ENCODE results near the gene CISTR.

The CISTR gene

GRCh38 chr12:53743266-53744129 lies 8.3 kb downstream of the CISTR start:
- peak; percentile 11 to 60 for DNase-seq

GRCh38 chr12:53740130-53740491 lies 11.7 kb downstream of the CISTR start:
- no peak for DNase-seq

- DNase-seq, result no peak
Measured at GRCh38 chr12:53739214-53740129, 12.3 kb downstream of the CISTR start.

GRCh38 chr12:53738406-53739213 lies 13.2 kb downstream of the CISTR start:
- no peak for DNase-seq

GRCh38 chr12:53737951-53738405 lies 13.8 kb downstream of the CISTR start:
- no peak for DNase-seq

- no peak for DNase-seq
Measured at GRCh38 chr12:53737093-53737808, 14.5 kb downstream of the CISTR start.

GRCh38 chr12:53736592-53736991 lies 15.2 kb downstream of the CISTR start:
- DNase-seq, result no peak

GRCh38 chr12:53735556-53735955 lies 16.2 kb downstream of the CISTR start:
- DNase-seq, result no peak

GRCh38 chr12:53734425-53734824 lies 17.4 kb downstream of the CISTR start:
- DNase-seq, result no peak

GRCh38 chr12:53733807-53734200 lies 18.0 kb downstream of the CISTR start:
- DNase-seq, result no peak

GRCh38 chr12:53733051-53733806 lies 18.6 kb downstream of the CISTR start:
- DNase-seq, result no peak

GRCh38 chr12:53729644-53730043 lies 22.1 kb downstream of the CISTR start:
- no peak for DNase-seq

- no peak for DNase-seq
Measured at GRCh38 chr12:53728206-53728605, 23.6 kb downstream of the CISTR start.

- DNase-seq, result peak; percentile 69 to 98
Measured at GRCh38 chr12:53727310-53728041, 24.3 kb downstream of the CISTR start, which contains the start of gene CALCOCO1. Gene CALCOCO1 (minus strand): TSS chr12:53727452. CDS start chr12:53725242, 2,210 bp downstream.

GRCh38 chr12:53726946-53727309 lies 24.9 kb downstream of the CISTR start:
- no peak for DNase-seq

GRCh38 chr12:53726341-53726740 lies 25.4 kb downstream of the CISTR start:
- DNase-seq, result no peak

- no peak for DNase-seq
Measured at GRCh38 chr12:53725824-53726223, 26.0 kb downstream of the CISTR start.

GRCh38 chr12:53722450-53723041 lies 29.2 kb downstream of the CISTR start:
- no peak for DNase-seq

GRCh38 chr12:53720946-53721345 lies 30.8 kb downstream of the CISTR start:
- DNase-seq, result no peak

- DNase-seq, result no peak
Measured at GRCh38 chr12:53719649-53720048, 32.1 kb downstream of the CISTR start.
